ENCODE results near the gene SCCPDH.
"Not testable (repeated sequence)": the region's sequence is repeated elsewhere in the genome, so short reads cannot be mapped to it uniquely, and the experiment has no call there.

The SCCPDH gene, protein sequence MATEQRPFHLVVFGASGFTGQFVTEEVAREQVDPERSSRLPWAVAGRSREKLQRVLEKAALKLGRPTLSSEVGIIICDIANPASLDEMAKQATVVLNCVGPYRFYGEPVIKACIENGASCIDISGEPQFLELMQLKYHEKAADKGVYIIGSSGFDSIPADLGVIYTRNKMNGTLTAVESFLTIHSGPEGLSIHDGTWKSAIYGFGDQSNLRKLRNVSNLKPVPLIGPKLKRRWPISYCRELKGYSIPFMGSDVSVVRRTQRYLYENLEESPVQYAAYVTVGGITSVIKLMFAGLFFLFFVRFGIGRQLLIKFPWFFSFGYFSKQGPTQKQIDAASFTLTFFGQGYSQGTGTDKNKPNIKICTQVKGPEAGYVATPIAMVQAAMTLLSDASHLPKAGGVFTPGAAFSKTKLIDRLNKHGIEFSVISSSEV

DNA sequence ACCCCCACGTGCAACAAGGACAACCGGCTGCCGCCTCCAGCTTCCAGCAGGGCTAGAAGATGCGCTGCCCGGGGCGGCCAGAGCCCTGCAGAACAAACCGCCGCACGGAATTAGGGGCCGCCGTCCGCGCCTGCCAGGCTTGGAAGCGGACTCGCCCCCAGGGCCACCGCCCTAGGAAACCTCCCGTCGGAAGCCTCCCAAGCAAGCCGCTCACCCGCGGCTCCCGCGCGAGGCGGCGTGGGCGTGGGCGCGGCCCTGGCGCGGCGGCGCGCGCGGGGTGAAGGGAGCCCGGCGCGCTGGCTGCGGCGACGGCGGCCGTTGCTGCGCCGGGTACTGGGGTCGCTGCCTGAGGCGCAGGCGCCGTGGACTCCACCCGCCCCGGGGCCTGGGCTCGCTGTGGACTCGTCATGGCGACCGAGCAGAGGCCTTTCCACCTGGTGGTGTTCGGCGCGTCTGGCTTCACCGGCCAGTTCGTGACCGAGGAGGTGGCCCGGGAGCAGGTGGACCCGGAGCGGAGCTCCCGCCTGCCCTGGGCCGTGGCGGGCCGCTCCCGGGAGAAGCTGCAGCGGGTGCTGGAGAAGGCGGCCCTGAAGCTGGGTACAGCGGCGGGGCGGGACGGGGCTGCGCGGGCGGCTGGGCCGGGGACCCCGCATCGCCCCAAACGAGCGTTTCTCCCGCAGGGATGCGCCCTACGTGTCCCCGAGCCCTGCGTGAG lies at the start of gene SCCPDH:
Gene SCCPDH, plus strand, starts transcription at position 394 of the 715 bp plus-strand sequence. Its CDS starts 14 bp downstream, at position 408.
- peak; percentile 75 for DNase-seq

DNA sequence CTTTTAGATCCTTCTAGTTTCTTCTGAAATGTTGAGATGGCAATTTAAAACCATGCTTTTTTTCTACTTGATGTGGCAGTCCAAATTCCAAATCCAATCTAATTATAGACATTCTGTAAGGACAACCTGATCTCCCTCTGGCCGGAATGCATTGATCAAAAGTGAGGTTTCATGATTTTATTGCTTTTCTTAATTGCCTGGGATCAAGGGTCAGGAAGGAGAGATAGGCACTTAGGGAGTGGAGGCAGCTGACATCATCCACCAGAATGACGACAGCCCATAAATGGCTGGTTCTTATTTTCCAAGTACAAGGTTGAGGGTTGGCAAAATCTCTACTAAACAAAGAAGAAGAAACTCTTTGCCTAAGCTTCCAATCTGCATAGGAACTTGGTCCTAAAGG lies 46.4 kb upstream of the SCCPDH start:
- no peak for DNase-seq

DNA sequence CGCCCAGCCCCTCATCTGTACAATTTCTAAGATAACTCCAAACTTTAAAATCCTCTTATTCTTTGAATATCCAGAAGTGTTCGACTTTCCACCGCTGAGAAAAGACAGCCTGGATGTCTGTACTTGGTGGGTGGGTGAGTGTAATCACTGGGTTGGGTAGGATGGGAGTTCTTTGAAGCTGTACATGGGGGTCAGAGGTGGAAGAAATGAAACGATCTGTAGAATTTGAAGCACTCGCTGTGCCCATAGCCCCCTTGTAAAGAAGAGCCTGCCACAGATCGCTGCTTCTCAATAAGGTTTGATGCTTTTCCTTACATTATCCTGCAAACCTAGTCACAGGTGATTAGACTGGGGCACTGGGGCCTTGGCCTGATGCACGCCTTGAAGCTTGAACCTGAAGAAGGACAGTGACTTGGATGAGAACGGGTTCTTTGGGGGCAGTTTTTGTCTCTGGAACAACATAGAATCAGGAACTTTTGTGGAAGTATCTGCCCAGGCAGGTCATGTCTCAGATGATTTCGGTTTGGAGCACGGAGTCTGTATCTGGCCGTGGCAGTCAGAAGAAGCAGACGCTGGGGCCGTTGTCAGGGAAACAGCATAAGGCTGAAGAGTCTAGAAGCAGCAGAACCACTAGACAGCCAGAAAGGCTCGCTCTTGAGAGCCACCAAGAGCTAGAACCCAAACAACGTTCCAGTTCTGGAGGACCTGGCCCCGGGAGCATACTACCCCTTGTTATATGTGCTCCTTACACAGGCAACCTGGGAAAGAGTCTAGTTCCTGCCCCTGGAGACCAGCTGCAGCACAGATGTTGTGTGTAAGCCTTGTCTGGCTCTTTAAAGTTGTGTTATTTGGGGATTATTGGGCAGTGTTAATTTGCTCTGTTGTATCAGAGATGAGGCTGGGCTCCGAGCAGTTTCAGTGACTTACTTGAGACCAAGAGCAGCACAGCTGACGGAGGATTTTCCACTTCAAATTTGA lies 45.1 kb upstream of the SCCPDH start:
- DNase-seq = no peak

DNA sequence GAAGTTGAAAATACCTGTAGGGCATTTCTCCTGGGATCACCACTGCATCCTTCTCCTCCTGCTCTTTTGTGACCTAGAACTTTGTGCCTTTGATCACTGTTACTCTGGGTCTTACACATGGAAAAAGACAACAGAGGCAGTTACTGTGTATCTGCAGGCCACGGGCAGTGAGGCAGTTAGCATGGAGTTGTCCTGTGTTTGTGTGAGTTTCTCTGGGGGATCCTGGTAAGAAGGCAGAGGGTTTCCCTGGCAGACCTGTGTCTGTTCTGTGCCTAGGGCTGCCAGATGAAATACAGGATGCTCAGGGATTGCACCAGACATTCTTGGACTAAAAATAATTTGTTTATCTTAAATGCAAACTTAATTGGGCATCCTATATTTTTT lies 44.4 kb upstream of the SCCPDH start:
- DNase-seq = no peak

DNA sequence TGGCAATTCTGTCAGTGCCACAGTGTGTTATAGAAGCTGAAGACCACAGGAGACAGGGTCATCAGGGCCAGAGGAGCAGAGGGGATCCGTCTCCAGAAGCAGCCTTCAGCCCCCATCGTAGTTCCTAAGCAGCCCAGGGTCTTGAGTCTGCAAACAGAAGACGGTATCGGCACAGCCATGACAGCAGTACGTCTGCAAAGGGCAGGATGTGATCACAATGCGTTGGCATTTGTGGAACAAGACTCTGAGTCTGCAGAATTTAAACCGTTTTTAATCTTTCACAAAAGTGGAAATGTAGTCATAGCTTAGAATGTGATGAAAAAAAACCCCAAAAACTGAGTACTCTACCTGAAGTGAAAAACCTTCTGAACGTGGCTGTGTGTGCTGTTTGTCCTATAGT lies 44.0 kb upstream of the SCCPDH start:
- DNase-seq = no peak

DNA sequence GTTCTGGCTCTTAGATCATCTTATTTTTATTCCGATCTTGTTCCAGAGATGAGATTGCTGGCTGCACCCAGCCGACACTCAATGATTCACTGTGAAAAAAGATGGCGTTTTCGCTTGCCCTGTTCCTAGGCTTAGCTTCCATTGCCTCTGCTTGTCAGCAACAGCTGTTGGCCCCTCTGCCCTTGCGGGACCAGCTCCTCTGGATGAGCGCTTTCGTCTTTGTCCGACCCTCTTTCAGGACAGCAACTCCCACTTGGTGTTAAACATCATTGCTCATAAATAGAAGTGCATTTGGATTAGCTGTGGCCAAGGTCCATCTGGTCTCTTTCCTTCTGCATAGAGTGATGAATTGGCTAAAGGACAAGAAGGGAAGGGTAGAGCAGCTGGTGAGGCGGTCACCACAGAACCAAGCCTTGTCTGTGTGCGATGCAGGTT lies 43.5 kb upstream of the SCCPDH start:
- DNase-seq = no peak

DNA sequence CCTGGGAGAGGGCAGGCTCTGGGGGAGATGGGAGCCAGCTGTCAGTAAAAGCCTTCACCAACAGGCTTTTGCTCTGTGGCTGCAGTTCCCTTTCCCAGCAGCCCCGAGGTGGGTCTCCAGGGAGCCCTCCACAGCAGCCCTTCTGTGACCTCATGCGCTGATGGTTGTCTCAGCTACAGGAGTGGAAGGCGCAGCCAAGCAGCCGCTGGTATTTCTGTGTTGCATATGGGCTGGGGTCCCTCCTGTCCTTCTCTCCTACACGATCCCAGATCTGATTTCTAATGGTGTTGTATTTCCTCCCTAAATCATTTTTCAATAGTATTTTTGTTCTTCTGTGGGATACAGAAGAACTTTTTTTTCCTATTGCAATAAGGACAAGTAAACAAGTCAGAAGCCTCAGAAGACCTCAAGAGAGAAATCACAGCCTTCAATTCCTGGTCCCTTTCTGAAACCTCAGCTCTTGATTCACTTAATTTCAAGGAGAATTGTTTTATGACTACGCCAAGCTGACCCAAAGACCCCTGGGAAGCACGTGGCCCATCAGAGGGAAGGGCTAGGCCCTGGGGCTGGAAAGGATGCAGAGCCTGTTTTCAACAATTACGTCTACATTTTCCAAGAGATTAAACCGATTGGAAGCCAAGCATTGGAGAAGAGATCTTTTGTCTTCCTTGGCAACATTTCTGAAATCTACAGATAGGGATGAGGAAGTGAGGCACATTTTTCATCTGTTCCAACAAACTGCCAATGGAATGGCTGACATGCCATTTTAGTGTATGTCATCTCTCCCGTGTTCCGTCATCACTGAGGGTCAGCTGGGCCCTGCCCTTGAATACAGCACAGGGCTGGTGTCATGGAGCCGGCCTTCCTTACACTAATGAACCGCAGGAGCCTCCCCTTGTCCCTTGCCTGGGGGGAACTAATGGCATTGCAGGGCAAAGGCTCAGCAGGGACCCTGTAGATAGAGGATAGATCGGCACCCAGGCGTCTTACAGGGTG lies 42.0 kb upstream of the SCCPDH start:
- DNase-seq = no peak

DNA sequence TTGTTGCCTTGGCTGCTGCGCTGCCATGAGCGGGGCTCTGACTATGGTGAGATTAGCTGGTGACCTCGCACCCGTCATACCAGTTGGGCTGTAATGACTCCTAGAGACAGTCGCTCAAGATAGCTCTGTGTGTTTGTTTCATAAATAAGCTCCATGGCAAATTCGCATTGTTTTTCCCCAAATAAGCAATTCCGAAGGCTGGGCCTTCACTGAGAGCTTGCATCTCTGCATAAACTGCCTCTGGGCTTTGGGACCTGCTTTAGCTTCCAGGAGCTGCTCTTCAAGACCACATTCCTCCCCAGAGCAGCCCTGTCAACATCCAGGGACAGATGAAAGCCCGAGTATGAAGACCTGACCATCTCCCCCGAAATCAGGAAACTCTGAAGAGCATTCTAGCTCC lies 40.7 kb upstream of the SCCPDH start:
- no peak for DNase-seq

DNA sequence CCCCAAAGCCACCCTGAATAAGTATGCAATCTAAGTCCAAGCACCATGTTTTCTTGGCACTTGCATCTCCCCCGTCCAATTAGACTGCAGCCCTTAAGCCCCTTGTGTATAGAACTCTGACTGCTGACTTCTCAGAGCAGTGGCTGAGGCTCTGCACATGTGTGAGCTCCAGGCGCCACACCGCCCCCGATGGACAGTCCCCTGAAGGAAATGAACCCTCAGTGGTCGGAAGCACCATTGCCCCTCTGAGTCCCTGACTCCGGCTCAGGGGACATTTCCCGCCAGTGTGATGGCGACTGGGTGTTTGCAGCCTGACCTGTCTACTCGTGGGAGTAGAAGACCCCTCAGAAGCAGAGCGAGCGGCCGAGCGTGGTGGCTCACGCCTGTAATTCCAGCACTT lies 37.2 kb upstream of the SCCPDH start:
- DNase-seq = no peak

DNA sequence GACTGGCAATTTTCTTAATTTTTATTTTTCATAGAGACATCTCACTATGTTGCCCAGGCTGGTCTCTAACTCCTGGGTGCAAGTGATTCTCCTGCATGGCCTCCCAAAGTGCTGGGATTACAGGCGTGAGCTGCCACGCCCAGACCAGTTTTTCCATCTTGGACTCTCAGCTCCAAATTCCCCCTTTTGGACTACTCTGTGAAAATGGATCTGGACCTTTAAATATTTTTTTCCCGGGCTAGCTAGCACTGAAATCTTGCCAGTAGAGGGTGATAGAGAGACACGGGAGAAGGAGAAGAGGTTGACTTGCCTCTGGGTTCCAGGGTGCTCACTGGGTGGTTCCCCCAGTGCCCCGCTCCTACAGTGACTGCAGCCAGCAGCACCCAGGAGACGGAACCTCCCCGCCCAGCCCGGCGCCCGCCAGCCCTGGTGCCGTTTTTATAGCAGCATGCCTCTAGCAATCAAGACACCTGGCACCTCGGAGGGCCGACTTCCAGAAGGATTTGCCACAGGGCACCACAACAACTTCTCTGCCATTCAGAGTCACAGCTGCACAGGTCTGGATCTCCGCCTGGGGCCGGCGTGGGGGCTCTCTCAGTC lies 34.7 kb upstream of the SCCPDH start:
- peak; percentile 29 for DNase-seq

DNA sequence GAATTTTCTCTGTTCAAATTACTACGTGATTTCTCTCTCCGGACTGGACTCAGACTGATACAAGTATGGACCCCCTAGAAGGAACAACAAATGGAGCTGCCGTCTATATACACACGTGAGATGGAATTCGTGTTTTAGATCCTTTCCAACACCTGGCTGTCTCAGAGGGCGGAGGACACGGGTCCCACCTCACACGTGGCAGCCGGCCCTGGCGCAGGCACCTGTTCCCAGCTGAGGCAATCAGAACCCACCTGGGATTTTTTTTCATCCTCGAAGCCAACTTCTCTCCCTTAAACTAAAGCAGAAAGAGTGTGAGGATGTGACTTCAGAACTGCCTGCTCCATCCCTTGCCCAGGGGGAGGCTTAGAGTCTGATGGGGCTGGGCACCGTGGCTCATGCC lies 34.1 kb upstream of the SCCPDH start:
- DNase-seq = no peak

DNA sequence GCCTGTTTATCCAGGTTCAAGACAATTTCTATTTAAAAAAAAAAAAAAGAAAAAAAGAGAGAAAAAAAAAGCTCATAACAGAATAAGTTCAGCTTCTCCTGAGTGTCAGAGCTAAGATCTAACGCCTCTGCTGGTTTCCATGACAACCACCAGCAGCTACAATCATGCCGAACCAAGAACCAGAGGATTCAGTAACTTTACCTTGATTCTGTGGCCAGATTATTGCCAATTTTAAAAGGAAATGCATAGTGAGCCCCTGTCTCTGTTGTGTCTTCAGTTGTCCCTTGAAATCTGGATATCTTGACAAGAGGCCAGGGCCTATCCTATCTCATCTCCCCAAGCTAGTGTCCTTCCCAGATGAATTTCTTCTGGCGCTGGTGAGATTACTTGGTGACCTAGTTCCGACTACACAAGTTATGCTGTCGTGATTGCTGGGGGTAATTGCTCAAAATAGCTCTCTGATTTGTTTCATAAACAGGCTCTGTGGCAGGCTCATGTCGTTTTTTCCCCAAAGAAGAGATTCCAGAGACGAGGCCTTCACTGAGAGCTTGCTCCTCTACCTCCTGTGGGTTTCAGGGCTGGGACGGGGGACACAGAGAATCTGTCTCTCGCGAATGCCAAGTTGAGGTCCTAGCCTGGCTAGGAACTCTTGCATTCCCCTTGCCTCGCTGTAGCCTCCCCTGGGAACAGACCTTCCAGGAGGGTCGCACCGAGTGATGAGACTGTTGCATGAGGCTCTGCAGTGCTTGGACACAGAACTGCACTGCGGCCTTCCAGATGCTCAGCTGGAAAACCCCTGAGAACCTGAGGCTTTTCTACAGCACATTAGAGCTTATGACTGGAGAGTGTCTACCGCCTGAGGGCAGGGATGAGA lies 32.4 kb upstream of the SCCPDH start:
- DNase-seq = no peak

DNA sequence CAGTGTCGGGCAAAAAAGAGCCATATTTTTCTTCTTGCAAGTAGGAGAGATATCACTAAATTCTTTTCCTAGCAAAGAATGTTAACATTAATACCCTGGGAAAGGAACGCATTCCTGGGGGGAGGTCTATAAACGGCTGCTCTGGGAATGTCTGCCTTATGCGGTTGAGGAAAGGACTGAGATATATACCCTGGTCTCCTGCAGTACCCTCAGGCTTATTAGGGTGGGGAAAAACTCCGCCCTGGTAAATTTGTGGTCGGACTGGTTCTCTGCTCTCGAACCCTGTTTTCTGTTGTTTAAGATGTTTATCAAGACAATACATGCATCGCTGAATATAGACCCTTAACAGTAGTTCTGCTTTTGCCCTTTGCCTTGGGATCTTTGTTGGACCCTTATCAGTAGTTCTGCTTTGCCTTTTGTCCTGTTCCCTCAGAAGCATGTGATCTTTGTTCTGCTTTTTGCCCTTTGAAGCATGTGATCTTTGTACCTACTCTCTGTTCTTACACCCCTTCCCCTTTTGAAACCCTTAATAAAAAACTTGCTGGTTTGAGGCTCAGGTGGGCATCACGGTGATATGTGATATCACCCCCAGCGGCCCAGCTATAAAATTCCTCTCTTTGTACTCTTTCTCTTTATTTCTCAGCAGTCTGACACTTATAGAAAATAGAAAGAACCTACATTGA lies 29.9 kb upstream of the SCCPDH start:
- not testable (repeated sequence) for DNase-seq

DNA sequence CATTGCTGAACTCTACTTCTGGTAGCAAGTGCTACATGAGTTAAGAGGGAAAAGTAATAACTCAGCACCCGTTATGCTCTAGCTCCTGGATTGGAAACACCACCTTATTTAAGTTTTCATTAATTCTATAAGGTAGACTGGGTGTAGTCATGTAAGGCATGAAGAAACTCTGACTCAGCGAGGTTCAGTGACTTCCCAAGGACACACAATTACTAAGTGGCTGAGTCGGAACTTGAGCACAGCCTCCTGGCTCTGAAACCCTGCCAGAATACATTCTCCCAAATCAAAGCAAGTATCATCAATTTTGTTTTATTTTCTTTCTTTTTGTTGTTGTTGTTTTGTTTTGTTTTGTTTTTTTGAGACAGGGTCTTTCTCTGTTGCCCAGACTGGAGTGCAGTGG lies 29.1 kb upstream of the SCCPDH start:
- DNase-seq = no peak

DNA sequence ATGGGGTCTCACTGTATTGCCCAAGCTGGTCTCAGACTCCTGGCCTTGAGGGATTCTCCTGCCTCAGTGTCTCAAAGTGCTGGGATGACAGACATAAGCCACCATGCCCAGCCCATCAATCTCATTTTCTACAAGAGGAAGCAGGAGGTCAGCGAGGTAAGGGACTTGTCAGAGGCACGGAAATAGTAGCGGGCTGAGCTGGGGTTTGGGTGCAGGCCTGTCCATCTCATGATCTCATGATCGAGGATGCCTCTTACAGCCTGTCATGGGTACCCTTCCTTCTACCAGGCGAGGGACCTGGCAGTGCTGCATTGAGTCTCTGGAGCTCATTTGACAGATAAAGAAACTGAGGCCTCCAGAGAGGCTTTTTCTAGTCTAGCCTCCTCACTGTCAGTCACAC lies 28.5 kb upstream of the SCCPDH start:
- DNase-seq = no peak

DNA sequence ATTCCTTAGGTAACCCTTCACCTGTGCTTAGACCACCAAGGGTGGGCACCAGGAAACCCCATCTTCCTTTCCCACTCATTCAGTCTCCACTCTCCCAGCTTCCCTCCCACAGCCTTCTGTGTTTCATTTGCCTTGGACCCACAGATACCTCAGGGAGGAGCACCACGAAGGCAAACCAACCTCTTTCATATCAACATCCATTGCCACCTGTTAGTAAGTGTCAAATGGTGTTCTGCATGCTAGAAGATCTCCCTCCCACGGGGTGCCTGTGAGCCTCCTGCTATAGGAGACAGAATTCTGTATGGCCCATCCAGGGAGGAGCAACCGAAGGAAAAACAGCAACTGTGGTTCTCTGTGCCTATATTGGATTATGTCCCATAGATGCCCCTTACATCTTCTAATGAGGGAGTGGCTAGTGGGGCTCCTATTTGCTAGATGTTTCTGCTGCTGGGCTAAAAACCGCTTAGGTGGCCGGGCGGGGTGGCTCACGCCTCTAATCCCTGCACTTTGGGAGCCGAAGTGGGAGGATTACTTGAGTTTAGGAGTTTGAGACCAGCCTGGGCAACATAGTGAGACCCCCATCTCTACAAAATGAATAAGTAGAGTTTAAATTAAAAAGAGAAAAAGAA lies 25.6 kb upstream of the SCCPDH start:
- DNase-seq = no peak

DNA sequence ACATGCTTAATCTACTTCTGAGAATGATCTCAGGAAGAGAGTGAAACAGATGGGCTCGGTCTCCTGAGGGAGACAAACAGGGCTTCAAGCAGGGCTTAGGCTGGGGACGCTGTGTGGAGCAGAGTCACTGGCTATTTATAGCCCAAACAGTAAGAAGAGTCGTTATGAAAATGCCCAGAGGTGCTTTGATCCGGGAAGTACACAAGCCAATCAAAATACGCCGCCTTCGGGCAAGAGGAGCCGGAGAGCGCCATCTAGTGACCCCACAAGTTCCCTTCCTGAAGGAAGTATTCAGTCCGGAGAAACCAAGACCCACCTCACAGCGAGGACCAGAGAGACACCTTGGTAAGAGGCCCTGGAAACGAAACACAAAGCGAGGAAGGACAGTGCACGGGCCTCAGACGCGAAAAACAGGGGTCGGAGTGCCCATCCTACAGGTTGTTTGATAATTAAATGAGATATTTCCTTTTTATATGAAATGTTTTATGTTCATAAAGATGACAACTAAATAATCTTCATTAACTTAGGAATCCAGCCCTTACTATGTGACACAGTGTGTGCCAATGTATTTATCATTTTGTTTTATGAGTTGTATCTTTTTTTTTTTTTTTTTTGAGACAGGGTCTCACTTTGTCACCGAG lies 25.0 kb upstream of the SCCPDH start:
- peak; percentile 77 for DNase-seq

DNA sequence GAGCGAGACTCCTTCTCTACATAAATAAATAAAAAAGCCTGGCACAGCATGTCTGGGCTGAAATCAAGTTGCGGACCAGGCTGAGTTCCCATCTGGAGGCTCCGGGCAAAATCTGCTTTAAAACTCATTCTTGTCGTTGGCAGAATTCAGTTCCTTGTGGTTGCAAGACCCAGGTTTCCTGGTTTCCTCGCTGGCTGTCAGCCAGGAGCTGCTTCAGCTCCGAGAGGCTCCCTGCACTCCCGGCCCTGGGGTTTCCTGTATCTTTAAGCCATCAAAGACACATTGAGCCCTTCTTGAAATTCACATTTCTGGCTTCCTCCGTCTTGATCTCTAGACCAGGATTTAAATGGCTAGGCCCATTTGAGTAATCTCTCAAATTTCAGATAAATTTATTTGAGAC lies 20.6 kb upstream of the SCCPDH start:
- DNase-seq = no peak

DNA sequence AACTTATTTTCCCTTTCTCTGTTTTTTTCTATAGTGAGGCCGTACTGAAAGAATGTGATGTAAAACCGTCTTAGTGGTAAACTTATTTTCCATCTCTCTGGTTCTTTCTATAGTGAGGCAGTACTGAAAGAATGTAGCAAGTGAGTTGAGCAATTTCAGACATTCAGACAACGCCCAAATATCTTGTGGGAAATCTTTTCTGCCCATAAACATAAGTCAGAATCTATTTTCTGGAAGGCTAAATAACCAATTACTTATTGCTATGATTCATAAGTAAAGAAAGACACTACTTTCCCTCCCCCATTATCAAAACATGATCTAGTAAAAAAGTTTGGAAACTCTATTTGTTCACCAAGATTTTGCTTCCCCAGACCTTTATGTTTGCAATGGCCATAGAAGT lies 18.8 kb upstream of the SCCPDH start:
- DNase-seq = no peak
